ENCODE results near the gene MRPL52. TPM values are rescaled to one million over a fixed set of nuclear protein-coding genes. Genes with fewer than 3 reads are reported as not detected.
A peak's percentile ranks its signal among the peaks of the same experiment; 100 is the strongest.

MRPL52 gene
- total and polyA plus RNA-seq, 2 of the 13 experiments (the other 11 are each of a cell fraction or from before 2014, with no cell fraction given): 118 to 329 TPM

- TF ChIP-seq HNF4G (IDR thresholded peaks at IDR 0.05; ENCODE audit: borderline replicate concordance, low read depth, low read length) (no peak), HNF4G (CRISPR knock-in tag; IDR thresholded peaks at IDR 0.05; ENCODE audit: borderline replicate concordance, low read depth) (no peak), RBFOX2 (IDR thresholded peaks at IDR 0.05; ENCODE audit: low read depth, low read length) (no peak), NR2C2 (CRISPR knock-in tag; IDR thresholded peaks at IDR 0.05; ENCODE audit: borderline replicate concordance) (peak; percentile 50; the same call in 1 of the 2 replicates), HOXA9 (CRISPR knock-in tag; IDR thresholded peaks at IDR 0.05; ENCODE audit: borderline replicate concordance) (no peak), GPBP1L1 (CRISPR knock-in tag; IDR thresholded peaks at IDR 0.05) (no peak), ZNF570 (CRISPR knock-in tag; IDR thresholded peaks at IDR 0.05; ENCODE audit: borderline replicate concordance) (no peak), ZSCAN30 (CRISPR knock-in tag; IDR thresholded peaks at IDR 0.05) (no peak), RXRB (CRISPR knock-in tag; IDR thresholded peaks at IDR 0.05; ENCODE audit: borderline replicate concordance) (peak; percentile 81), TAF1 (CRISPR knock-in tag; IDR thresholded peaks at IDR 0.05) (no peak), ZNF720 (CRISPR knock-in tag; IDR thresholded peaks at IDR 0.05) (peak; percentile 82; the same call in 1 of the 2 replicates), IKZF4 (CRISPR knock-in tag; IDR thresholded peaks at IDR 0.05; ENCODE audit: borderline replicate concordance, low read depth, not compliant biosample characterization) (peak; percentile 89), ZNF543 (CRISPR knock-in tag; IDR thresholded peaks at IDR 0.05) (peak; percentile 90; the same call in 1 of the 2 replicates), ZNF136 (CRISPR knock-in tag; IDR thresholded peaks at IDR 0.05; ENCODE audit: low read depth) (no peak), BCLAF1 (IDR thresholded peaks at IDR 0.05) (no peak)
- TF ChIP-seq, protein P1, sequence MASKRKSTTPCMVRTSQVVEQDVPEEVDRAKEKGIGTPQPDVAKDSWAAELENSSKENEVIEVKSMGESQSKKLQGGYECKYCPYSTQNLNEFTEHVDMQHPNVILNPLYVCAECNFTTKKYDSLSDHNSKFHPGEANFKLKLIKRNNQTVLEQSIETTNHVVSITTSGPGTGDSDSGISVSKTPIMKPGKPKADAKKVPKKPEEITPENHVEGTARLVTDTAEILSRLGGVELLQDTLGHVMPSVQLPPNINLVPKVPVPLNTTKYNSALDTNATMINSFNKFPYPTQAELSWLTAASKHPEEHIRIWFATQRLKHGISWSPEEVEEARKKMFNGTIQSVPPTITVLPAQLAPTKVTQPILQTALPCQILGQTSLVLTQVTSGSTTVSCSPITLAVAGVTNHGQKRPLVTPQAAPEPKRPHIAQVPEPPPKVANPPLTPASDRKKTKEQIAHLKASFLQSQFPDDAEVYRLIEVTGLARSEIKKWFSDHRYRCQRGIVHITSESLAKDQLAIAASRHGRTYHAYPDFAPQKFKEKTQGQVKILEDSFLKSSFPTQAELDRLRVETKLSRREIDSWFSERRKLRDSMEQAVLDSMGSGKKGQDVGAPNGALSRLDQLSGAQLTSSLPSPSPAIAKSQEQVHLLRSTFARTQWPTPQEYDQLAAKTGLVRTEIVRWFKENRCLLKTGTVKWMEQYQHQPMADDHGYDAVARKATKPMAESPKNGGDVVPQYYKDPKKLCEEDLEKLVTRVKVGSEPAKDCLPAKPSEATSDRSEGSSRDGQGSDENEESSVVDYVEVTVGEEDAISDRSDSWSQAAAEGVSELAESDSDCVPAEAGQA (IDR thresholded peaks at IDR 0.05; ENCODE audit: low read depth): no peak
- TF ChIP-seq, protein P1 (CRISPR knock-in tag; IDR thresholded peaks at IDR 0.05; ENCODE audit: borderline replicate concordance): no peak
- TF ChIP-seq, protein P2, sequence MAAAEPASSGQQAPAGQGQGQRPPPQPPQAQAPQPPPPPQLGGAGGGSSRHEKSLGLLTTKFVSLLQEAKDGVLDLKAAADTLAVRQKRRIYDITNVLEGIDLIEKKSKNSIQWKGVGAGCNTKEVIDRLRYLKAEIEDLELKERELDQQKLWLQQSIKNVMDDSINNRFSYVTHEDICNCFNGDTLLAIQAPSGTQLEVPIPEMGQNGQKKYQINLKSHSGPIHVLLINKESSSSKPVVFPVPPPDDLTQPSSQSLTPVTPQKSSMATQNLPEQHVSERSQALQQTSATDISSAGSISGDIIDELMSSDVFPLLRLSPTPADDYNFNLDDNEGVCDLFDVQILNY (CRISPR knock-in tag; conservative IDR thresholded peaks at IDR 0.05): 0 out of 2 replicates have a peak, but pooled peaks have one; percentile 14
Observed at GRCh38 chr14:22821193-22822015, 8.3 kb upstream of the MRPL52 start (continued).

Measured in HepG2 (cell line).